ENCODE measurements around the gene IRAG1.

IRAG1 gene

GRCh38 chr11:10716543-10717259 is 23.1 kb upstream of the IRAG1 start:
- no peak for TF ChIP-seq SIN3A (IDR thresholded peaks at IDR 0.05; ENCODE audit: borderline replicate concordance, insufficient read depth, low read length)
- no peak for TF ChIP-seq TAF1 (IDR thresholded peaks at IDR 0.05; ENCODE audit: borderline replicate concordance, insufficient read depth, low read length)
- TF ChIP-seq FOXP2 (optimal IDR thresholded peaks at IDR 0.05; ENCODE audit: borderline replicate concordance, extremely low read depth, extremely low read length, insufficient read depth): no peak
- TF ChIP-seq POLR2AphosphoS5 (IDR thresholded peaks at IDR 0.05; ENCODE audit: low read depth, low read length): no peak
- no peak for TF ChIP-seq REST (IDR thresholded peaks at IDR 0.05; ENCODE audit: insufficient read depth in 1 of 2, low read depth in 2 of 2, low read length in 2 of 2)

GRCh38 chr11:10716122-10716521 is 22.6 kb upstream of the IRAG1 start:
- no peak for TF ChIP-seq FOXP2 (optimal IDR thresholded peaks at IDR 0.05; ENCODE audit: borderline replicate concordance, extremely low read depth, extremely low read length, insufficient read depth)
- TF ChIP-seq TAF1 (IDR thresholded peaks at IDR 0.05; ENCODE audit: borderline replicate concordance, insufficient read depth, low read length): no peak
- TF ChIP-seq REST (IDR thresholded peaks at IDR 0.05; ENCODE audit: insufficient read depth in 1 of 2, low read depth in 2 of 2, low read length in 2 of 2): no peak
- no peak for TF ChIP-seq POLR2AphosphoS5 (IDR thresholded peaks at IDR 0.05; ENCODE audit: low read depth, low read length)
- no peak for TF ChIP-seq SIN3A (IDR thresholded peaks at IDR 0.05; ENCODE audit: borderline replicate concordance, insufficient read depth, low read length)

- no peak for TF ChIP-seq SIN3A (IDR thresholded peaks at IDR 0.05; ENCODE audit: borderline replicate concordance, insufficient read depth, low read length)
- TF ChIP-seq FOXP2 (optimal IDR thresholded peaks at IDR 0.05; ENCODE audit: borderline replicate concordance, extremely low read depth, extremely low read length, insufficient read depth): no peak
- no peak for TF ChIP-seq POLR2AphosphoS5 (IDR thresholded peaks at IDR 0.05; ENCODE audit: low read depth, low read length)
Observed at GRCh38 chr11:10715571-10715970, 22.0 kb upstream of the IRAG1 start.

- TF ChIP-seq FOXP2 (optimal IDR thresholded peaks at IDR 0.05; ENCODE audit: borderline replicate concordance, extremely low read depth, extremely low read length, insufficient read depth) (no peak), POLR2AphosphoS5 (IDR thresholded peaks at IDR 0.05; ENCODE audit: low read depth, low read length) (no peak), REST (IDR thresholded peaks at IDR 0.05; ENCODE audit: insufficient read depth in 1 of 2, low read depth in 2 of 2, low read length in 2 of 2) (no peak), TAF1 (IDR thresholded peaks at IDR 0.05; ENCODE audit: borderline replicate concordance, insufficient read depth, low read length) (no peak), SIN3A (IDR thresholded peaks at IDR 0.05; ENCODE audit: borderline replicate concordance, insufficient read depth, low read length) (no peak)
Observed at GRCh38 chr11:10709299-10710086, 15.9 kb upstream of the IRAG1 start.

- TF ChIP-seq TAF1 (IDR thresholded peaks at IDR 0.05; ENCODE audit: borderline replicate concordance, insufficient read depth, low read length) (no peak), REST (IDR thresholded peaks at IDR 0.05; ENCODE audit: insufficient read depth in 1 of 2, low read depth in 2 of 2, low read length in 2 of 2) (no peak), SIN3A (IDR thresholded peaks at IDR 0.05; ENCODE audit: borderline replicate concordance, insufficient read depth, low read length) (no peak), FOXP2 (optimal IDR thresholded peaks at IDR 0.05; ENCODE audit: borderline replicate concordance, extremely low read depth, extremely low read length, insufficient read depth) (no peak), POLR2AphosphoS5 (IDR thresholded peaks at IDR 0.05; ENCODE audit: low read depth, low read length) (no peak)
Observed at GRCh38 chr11:10708131-10708530, 14.6 kb upstream of the IRAG1 start.
